ENCODE measurements around the gene LRRC26.

DNA sequence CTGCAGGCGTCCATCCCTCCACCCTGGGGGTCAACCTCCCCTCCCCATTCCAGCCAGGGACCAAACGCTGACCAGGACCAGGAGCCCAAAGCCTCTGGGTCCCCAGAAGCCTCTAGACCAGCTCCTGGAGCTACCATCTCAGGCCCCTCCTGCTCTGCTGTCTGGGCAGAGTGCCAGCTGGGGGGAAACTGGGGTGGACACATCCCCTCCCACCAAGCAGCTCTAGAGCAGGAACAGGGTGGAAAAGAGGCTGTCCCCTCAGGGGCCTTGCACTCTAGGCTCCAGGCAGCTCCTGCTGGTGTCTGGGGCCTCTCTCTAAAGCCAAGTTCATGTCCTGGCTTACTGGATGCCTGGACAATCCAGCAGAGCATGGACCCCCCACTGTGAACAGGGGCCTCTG is 23.0 kb upstream of the LRRC26 start:
- TF ChIP-seq, protein P1, sequence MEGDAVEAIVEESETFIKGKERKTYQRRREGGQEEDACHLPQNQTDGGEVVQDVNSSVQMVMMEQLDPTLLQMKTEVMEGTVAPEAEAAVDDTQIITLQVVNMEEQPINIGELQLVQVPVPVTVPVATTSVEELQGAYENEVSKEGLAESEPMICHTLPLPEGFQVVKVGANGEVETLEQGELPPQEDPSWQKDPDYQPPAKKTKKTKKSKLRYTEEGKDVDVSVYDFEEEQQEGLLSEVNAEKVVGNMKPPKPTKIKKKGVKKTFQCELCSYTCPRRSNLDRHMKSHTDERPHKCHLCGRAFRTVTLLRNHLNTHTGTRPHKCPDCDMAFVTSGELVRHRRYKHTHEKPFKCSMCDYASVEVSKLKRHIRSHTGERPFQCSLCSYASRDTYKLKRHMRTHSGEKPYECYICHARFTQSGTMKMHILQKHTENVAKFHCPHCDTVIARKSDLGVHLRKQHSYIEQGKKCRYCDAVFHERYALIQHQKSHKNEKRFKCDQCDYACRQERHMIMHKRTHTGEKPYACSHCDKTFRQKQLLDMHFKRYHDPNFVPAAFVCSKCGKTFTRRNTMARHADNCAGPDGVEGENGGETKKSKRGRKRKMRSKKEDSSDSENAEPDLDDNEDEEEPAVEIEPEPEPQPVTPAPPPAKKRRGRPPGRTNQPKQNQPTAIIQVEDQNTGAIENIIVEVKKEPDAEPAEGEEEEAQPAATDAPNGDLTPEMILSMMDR (IDR thresholded peaks at IDR 0.05; ENCODE audit: insufficient read depth, low read length): no peak
- TF ChIP-seq, protein P2, sequence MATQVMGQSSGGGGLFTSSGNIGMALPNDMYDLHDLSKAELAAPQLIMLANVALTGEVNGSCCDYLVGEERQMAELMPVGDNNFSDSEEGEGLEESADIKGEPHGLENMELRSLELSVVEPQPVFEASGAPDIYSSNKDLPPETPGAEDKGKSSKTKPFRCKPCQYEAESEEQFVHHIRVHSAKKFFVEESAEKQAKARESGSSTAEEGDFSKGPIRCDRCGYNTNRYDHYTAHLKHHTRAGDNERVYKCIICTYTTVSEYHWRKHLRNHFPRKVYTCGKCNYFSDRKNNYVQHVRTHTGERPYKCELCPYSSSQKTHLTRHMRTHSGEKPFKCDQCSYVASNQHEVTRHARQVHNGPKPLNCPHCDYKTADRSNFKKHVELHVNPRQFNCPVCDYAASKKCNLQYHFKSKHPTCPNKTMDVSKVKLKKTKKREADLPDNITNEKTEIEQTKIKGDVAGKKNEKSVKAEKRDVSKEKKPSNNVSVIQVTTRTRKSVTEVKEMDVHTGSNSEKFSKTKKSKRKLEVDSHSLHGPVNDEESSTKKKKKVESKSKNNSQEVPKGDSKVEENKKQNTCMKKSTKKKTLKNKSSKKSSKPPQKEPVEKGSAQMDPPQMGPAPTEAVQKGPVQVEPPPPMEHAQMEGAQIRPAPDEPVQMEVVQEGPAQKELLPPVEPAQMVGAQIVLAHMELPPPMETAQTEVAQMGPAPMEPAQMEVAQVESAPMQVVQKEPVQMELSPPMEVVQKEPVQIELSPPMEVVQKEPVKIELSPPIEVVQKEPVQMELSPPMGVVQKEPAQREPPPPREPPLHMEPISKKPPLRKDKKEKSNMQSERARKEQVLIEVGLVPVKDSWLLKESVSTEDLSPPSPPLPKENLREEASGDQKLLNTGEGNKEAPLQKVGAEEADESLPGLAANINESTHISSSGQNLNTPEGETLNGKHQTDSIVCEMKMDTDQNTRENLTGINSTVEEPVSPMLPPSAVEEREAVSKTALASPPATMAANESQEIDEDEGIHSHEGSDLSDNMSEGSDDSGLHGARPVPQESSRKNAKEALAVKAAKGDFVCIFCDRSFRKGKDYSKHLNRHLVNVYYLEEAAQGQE (IDR thresholded peaks at IDR 0.05; ENCODE audit: insufficient replicate concordance, low read depth): no peak
- no peak for TF ChIP-seq POLR2AphosphoS5 (IDR thresholded peaks at IDR 0.05; ENCODE audit: low read depth)
- TF ChIP-seq GABPA (IDR thresholded peaks at IDR 0.05; ENCODE audit: low read depth): no peak
- no peak for TF ChIP-seq SPI1 (IDR thresholded peaks at IDR 0.05; ENCODE audit: borderline replicate concordance, low read depth)

All from HL-60 (cell line).